AG09319 (cell line): Measurements from ENCODE around the gene ITSN1.

Source experiments
- DNase-seq: peaks from one replicate; pipeline ENCODE4 v3.0.0-alpha.2; 2010; ENCODE audit warnings: low read depth; ENCODE audit errors: extremely low read depth
- CTCF ChIP-seq: IDR thresholded peaks from 2 replicates; pipeline ENCODE4 v1.5.1; 2011; ENCODE audit warnings: low read depth, mild to moderate bottlenecking, inconsistent platforms, low read length, moderate library complexity

ITSN1 gene

GRCh38 chr21:33948951-33949444 is 306.7 kb downstream of the ITSN1 start:
- TF ChIP-seq CTCF: no peak
- DNase-seq: no peak
